ENCODE data around the gene RBM18. TPM values are rescaled to one million over a fixed set of nuclear protein-coding genes. Genes with fewer than 3 reads are reported as not detected.

RBM18 gene
- total and polyA plus RNA-seq, 2 of the 4 experiments (the other 2 are of a cell fraction), result 8.4 to 15.6 TPM

DNA sequence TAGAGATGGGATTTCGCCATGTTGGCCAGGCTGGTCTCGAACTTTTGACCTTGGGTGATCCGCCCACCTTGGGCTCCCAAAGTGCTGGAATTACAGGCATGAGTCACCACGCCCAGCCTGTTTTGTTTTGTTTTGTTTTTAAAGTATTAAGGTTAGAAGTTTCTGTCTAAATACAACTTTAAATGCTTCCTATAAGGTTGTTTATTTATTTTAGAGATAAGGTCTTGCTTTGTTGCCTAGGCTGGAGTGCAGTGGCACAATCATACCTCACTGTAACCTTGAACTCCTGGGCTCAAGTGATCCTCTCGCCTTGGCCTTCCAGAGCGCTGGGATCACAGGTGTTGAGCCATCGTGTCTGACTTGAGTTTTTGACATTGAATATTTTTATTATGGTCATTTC lies 11.5 kb upstream of the RBM18 start:
- Histone ChIP-seq H2BK120ac (ENCODE audit: low read depth, low read length) (no peak overlapping the region), H4K8ac (ENCODE audit: low read depth in 2 of 2, low read length in 2 of 2) (no peak overlapping the region), H3K4me3 (ENCODE audit: insufficient read depth, low read depth, low read length) (no peak overlapping the region), H3K23ac (ENCODE audit: low read depth, low read length) (no peak overlapping the region), H4K5ac (ENCODE audit: low read depth, low read length) (no peak overlapping the region), H2AK9ac (replicated peaks; ENCODE audit: low read depth, low read length, poor library complexity) (no peak overlapping the region), H3K18ac (ENCODE audit: low read depth, low read length) (no peak overlapping the region), H2AK5ac (ENCODE audit: low read depth, low read length) (no peak overlapping the region), H2BK5ac (ENCODE audit: low read depth, low read length, poor library complexity, severe bottlenecking) (no peak overlapping the region), H3K56ac (ENCODE audit: extremely low read depth, insufficient read depth, low read length) (no peak overlapping the region), H3K4ac (ENCODE audit: low read depth, low read length) (no peak overlapping the region), H2BK20ac (ENCODE audit: low read depth, low read length) (no peak overlapping the region), H3K4me1 (ENCODE audit: control insufficient read depth, insufficient read depth, low read length) (no peaks in the 10 kb centered on the region), H3K9me3 (ENCODE audit: control insufficient read depth, insufficient read depth, low read length) (peaks cover 9% of the 10 kb centered on the region), H3K27ac (ENCODE audit: insufficient read depth, low read length) (no peak overlapping the region), H4K91ac (ENCODE audit: insufficient read depth, low read depth, low read length) (no peak overlapping the region), H3K9ac (ENCODE audit: low read depth, low read length) (no peak overlapping the region), H2BK15ac (ENCODE audit: low read depth, low read length) (no peak overlapping the region), H3K9me1 (ENCODE audit: insufficient read depth, low read length) (no peaks in the 10 kb centered on the region), H3K14ac (replicated peaks; ENCODE audit: low read depth, low read length) (no peak overlapping the region), H3K79me1 (ENCODE audit: low read depth in 1 of 2, low read length in 2 of 2) (peaks cover 27 to 28% of the 10 kb centered on the region in 2 experiments), H2AFZ (replicated peaks; ENCODE audit: low read length, poor library complexity) (no peak overlapping the region), H4K20me1 (ENCODE audit: insufficient read depth, low read length) (no peaks in the 10 kb centered on the region; the same call in 1 of the 2 replicates), H3K27me3 (ENCODE audit: control insufficient read depth, insufficient read depth, low read length) (no peaks in the 10 kb centered on the region), H3K4me2 (ENCODE audit: low read depth, low read length) (no peak overlapping the region), H3K36me3 (ENCODE audit: control insufficient read depth, insufficient read depth, low read length) (peaks cover 16% of the 10 kb centered on the region)
- TF ChIP-seq RAD21 (IDR thresholded peaks at IDR 0.05; ENCODE audit: low read length), result no peak
- TF ChIP-seq SMC3 (IDR thresholded peaks at IDR 0.05; ENCODE audit: low read depth, low read length), result no peak
- no peak for TF ChIP-seq RCOR1 (IDR thresholded peaks at IDR 0.05; ENCODE audit: insufficient replicate concordance, low read length)
- TF ChIP-seq, protein P1, sequence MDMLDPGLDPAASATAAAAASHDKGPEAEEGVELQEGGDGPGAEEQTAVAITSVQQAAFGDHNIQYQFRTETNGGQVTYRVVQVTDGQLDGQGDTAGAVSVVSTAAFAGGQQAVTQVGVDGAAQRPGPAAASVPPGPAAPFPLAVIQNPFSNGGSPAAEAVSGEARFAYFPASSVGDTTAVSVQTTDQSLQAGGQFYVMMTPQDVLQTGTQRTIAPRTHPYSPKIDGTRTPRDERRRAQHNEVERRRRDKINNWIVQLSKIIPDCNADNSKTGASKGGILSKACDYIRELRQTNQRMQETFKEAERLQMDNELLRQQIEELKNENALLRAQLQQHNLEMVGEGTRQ (IDR thresholded peaks at IDR 0.05; ENCODE audit: low read depth, low read length), result no peak
- TF ChIP-seq FOS (IDR thresholded peaks at IDR 0.05; ENCODE audit: low read depth, low read length), result no peak
- no peak for TF ChIP-seq CEBPB (IDR thresholded peaks at IDR 0.05; ENCODE audit: low read depth, low read length)
- in situ Hi-C loops (cut with MboI; ENCODE audit: low sequenced_read_pairs), result no loop called here
- DNase-seq (no peak), ATAC-seq (ENCODE audit: low read depth) (no peak)
- intact Hi-C loops (cut with micrococcal nuclease), result no loop called here
- CTCF ChIA-PET, result no interaction called here
- dilution Hi-C loops (cut with HindIII; ENCODE audit: low sequenced_read_pairs, unreplicated experiment), result no loop called here
- BruUV-seq (replicated peaks), result no TSS peak
- WGBS, 2 experiments (ENCODE audit: extremely low coverage in 2 of 2, insufficient read length in 1 of 2), result 100% methylated on average over 1 of the region's 7 CpGs; no CpG with 5 or more reads in 1 of the 2 experiments
- POLR2A ChIA-PET (ENCODE audit: unreplicated experiment), result no interaction called here

All from IMR-90 (cell line).